Stimulated activated CD4-positive, alpha-beta T cell treated with anti-CD3 and anti-CD28 coated beads, TNF-alpha, amount 100 ng/mL, for 48 hours (primary cell): ENCODE data around the gene ACSS3.

Experiments used
- DNase-seq, 3 donors: peaks; one replicate each; pipeline ENCODE4 v3.0.0-alpha.2; 2020; ENCODE audit warnings: low read depth in 3 of 3

The ACSS3 gene

GRCh38 chr12:81224626-81225025, 146.7 kb downstream of the ACSS3 start:
- no peak for DNase-seq

DNA sequence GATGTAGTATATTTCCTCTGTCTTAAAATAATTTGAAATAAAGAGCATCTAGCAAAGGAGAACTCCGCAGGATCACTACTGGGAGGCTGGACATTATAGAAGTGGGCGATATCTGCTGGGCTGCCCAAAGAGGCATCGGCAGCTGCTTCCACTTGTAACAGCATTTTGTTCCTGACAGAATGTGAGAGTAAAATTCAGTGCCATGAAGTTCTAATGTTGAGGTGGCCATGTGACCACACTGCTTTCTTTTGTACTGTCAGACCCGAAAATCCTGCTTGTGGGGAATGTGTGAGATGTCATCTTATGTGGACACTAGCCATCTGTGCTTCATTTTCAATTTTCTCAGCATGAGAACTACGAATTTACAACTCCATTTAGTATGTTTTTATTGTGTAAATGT, 151.9 kb downstream of the ACSS3 start:
- no peak for DNase-seq

GRCh38 chr12:81231574-81232368, 153.9 kb downstream of the ACSS3 start:
- DNase-seq: no peak

GRCh38 chr12:81245458-81245857, 167.6 kb downstream of the ACSS3 start:
- DNase-seq: no peak

- DNase-seq: no peak
Measured at GRCh38 chr12:81245907-81246570, 168.2 kb downstream of the ACSS3 start.

DNA sequence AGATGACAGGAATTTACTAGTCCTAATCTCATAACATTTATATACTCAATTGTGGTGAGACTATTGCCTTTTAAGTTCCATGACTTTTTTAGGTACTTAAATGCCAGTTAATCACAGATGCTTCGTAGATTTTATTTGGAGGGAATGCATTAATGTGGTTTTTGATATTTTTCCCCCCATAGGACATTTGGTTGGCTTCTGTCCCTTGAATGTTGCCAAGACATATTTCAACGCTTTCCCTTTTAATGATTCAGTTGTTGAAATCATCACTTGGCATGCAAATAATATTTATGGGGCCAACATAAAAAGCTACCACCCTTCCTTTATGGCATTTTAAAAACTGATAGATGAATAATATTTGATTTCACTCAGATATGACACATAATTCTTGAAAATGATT, 172.1 kb downstream of the ACSS3 start:
- no peak for DNase-seq

GRCh38 chr12:81252228-81252627, 174.3 kb downstream of the ACSS3 start:
- no peak for DNase-seq

- DNase-seq: no peak
Measured at GRCh38 chr12:81253360-81253759, 175.5 kb downstream of the ACSS3 start.

DNA sequence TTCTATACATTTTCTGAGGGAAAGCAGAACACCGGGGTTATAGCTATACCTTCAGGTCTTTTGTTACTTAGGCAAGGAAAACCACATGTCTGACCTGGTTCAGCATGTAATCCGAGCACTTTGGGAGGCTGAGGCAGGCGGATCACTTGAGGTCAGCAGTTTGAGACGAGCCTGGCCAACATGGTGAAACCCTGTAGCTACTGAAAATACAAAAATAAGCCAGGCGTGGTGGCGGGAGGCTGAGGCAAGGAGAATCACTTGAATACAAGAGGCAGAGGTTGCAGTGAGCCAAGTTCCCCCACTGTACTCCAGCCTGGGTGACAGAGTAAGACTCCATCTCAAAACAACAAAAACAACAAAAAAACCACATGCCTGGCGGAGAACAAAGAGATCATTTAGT, 177.6 kb downstream of the ACSS3 start:
- DNase-seq: no peak

DNA sequence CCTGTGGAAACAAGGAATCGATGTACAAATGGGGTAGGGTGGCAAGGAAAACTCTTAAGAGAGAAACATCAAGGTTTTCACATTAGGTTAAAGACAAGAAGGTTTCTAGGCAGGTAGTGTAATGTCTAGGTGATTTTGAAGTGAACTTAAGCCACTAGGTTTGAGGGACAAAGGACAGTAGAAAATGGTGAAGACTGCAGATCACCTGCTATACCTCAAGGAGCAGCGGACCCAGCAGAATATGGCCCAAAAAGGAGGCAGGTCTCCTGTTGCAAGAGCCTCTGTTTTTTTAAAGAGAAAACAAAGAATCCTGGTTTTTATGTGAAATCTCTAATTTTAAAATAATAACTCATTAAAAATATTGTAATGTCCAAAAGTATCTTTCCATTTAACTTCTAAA, 178.1 kb downstream of the ACSS3 start:
- DNase-seq: no peak

DNA sequence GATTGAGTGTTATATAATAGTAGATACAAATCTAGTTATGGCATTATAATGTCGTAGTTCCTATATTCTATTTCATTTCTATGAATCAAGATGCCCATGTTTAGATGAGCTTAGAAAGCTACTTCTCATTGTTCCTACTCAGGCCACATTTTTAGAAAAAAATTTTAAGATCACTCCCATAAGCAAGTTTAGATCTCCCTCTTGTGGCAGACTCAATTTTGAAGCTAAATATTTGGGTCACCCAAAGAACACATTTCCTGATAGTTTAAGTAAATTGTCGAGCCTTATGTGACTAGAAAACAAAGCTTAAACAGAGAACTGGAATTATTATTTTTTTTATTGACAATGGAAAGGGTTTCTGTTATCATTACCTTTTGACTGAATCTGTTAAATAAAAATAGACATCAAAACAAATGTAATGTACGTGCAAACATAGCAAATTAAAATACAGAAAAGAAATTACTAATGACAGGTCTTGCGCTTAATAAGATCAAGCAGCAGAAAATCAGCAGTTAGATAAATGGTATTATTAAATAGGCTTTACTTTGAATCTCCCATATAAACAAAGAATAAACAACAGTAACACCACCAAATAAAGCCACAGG, 180.2 kb downstream of the ACSS3 start:
- DNase-seq: no peak

GRCh38 chr12:81259360-81259759, 181.5 kb downstream of the ACSS3 start:
- DNase-seq: no peak

DNA sequence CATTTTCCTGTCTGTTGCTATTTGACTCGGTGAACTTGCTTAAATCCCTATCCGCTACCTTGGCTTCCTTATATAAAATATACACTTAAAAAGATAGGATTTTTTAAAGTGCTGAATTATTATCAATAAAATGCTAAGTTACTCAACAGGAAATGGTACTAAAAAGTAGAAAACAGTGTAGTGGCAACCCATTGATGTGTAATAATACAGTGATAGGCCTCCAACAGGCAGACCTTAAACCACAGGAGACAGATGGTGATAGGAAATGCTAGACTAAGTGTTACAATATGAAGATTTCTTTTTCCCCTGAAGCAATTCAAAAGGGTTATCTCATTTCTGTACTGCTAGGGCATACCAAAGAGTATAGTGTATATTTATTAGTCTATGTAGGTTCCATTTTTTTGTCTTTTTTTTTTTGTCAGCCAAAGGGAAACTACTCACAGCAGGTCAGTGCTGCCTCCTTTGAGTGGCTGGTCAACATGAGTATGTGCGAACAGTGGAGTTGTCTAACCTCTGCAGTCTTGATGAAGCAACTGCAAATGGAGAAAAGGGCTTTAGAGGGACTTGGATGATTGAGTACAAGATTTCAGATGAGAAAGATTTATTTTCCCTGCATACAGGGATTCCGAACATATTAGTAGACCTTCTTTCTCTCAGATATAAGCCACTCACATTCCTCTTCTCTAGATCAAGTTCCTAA, 183.8 kb downstream of the ACSS3 start:
- no peak for DNase-seq

DNA sequence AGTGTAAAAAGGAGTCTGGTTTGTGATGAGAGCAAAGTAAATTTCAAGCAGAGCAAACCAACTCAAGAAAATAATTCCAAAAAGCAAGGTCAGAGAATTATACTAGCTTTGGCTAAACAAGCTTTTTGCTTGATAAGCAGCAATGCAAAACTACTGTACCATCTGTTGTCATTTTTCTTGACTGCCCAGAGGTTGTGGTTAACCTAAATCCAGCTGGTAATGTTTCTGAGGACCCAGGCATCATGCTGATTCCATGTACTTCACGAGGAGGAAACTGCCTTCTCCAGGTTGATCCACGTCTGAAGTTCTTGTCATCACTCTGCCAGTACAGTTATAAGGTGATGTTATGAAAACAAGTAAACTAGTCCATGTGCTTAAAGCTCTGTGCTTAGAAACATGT, 185.2 kb downstream of the ACSS3 start:
- DNase-seq: no peak

GRCh38 chr12:81270385-81270784, 192.5 kb downstream of the ACSS3 start:
- DNase-seq: no peak

DNA sequence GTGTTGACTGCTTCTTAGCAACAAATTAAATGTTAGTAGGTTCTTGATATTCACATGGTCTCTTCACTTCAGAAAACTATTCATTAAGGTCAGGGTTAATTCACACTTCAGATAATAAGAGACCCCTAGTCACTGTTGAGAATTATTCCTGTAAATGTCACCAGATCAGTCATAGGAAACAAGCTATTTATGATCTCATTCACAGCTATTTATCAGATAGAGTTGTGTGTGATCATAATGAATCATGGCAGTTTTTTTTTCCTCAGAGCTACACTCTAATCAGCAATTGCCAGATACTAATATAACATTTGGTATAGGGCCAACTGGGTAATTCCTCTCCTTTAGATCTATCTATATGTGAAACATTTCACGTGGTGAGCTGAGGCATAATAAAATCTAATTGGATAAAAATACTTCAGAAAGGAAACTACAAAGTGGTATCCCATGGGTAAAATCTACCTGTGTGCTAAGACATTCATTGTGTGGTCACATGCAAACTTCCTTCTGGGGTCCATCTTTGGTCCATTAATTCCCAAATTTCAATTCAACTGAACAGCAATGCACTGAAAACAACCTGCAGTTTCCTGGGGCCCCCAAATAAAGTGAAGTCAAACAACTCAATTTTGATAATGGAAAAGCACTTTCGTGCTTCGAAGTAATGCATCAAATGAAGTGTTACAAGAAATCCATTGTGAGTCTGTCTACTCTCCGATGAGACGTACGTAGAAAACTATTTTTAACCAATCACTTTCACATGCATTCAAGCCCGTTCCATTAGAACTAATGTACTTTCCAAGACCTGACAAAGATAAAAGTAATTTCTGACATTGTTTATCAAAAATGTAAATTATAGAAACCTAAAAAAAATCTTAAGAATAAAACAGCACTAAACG, 197.0 kb downstream of the ACSS3 start:
- DNase-seq: no peak

DNA sequence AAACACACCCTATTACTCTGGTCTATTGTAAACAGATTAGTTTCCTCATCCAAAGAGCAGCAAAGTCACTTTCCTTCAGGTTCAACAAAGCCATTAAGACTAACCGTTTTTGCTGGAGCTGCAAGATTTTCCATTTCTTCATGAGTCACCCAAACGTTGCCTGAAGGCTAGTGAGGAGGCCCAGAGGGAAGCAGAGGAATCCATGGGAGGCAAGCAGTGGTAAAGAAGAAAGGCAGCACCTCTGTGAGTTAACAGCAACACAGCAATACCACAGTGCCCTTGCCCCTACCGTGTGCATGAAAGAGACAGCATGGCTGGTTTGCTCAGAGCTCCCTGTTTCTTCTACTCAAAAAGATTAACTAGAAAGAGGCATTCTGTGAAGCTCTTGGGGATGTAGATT, 206.3 kb downstream of the ACSS3 start:
- DNase-seq: no peak

DNA sequence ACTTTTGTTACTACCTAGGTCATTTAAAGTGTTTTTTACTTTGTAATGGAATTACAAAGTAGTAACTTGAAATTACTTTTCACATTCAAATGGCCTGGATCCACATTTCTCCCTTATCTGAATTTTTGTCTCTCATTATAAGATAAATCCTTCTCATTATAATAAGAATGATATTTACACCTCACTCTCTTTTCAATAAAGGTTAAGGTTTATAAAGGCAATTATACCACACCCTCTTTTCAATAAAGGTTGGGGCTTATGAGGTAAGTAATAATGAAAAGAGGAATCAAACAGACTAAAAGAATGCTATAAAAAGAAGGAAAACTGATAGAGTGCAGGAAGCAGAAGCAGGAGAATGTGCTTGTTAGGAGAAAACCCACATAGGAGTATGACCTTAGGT, 210.8 kb downstream of the ACSS3 start:
- DNase-seq: no peak

DNA sequence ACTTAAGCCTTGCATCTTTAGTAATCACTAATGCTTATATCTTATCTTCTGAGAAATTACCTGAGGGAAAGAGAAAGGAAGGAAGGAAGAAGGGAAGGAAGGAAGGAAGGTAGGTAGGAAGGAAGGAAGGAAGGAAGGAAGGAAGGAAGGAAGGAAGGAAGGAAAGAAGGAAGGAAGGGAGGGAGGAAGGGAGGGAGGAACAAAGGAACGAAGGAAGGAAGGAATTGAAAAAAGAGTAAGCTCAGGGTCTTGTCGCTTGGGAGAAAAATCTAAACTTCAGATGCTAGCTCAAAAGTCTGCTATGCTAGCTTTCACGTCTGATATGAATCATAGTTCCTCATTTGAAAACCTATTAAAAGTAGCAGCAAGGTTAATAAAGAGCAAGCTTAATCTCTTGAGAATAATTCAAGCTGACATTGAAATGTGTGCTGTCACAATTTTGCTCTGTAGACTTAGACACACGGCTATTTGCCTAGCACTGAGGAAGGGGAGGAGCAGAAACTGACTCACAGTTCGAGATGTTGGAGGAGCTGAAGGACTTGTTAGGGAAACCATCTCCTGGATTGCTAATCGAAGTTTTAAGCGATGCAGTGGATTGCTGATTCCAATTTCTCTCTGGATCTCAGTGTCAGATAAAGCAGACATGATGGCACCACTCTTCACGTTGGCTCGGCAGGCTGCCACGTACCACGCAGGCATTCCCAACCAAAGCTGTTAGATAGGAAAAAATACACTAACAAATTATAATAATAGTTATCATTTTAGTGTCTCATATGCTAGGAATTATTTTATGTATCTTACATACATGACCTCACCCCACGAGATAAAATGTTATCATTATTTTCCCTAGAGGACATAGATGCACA, 216.7 kb downstream of the ACSS3 start:
- DNase-seq: no peak

DNA sequence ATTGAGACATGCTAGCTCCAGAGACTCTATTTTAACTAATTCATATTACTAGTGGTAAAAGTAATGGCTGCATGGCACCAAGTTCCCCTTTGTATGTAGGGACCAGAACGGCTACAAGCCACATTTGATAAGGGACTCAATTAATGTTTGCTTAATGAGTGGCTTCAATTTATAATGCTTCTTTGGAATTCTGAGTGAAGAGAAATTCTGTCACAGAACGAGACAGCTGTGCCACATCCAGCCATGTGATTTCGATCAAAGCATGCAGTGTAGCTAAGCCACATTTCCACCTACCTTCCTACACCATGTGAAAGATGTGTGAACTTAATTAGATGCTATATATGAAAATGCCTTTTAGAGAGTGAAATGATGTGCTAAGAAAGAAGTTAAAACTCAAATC, 217.4 kb downstream of the ACSS3 start:
- DNase-seq: no peak
